ENCODE measurements around the gene NRIP1.

NRIP1 gene

DNA sequence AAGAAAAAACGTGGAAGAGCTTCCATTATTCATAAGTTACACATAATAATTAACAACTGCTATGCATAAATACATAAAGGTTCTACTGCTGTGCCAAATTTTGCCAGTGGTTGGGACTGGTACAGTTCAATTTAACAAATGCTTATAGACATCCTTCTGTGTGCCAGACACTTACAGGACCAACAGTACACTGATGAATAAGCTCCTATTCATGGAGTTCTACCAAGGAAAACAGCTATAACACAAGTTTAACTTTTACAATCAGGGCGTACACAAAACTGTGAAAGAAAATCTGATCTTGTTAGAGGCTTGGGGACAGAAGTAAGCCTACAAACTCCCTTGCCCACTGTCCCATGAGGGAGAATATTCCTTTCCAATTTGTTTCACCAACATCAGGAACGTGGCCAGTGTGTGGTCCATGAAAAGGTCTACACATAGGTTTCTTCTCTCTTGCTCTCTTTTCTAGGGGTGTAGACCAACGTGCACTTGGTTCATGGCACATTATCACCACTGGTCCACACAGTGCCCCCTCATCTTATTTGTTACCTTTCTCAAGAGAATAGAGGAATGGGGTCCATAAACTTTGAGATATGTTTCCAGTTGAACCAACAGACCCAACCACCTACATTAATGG, 10.1 kb downstream of the NRIP1 start:
- FAIRE-seq (no peak), DNase-seq (ENCODE audit: insufficient read length) (no peak)

DNA sequence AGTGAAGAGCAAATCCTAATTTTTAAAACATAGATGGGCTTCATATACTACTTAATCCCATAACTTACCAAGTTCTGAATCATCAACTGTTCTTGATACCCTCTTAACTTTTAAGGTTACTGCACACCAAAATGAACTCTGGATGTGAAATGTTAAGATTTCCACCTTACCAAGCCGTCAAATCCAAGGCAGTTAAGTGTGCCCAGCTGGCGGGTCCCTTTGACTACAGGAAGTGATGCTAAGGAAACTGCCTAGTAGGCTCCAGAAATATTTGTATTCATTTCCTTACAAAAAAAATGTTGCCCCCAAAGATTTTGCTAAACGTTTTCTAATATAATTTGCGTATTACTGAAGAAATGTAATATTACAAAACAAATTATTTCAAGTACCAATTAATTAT, 10.7 kb downstream of the NRIP1 start:
- TF ChIP-seq TAF1 (IDR thresholded peaks at IDR 0.05; ENCODE audit: borderline replicate concordance, low read depth, low read length): no peak
- TF ChIP-seq POLR2AphosphoS5 (IDR thresholded peaks at IDR 0.05; ENCODE audit: low read depth, low read length): no peak
- no peak for TF ChIP-seq POLR2A (IDR thresholded peaks at IDR 0.05; ENCODE audit: low read depth, low read length)
- DNase-seq (ENCODE audit: insufficient read length): no peak
- no peak for FAIRE-seq

More for the DNA sequence above, 10.1 kb downstream of the NRIP1 start:
- TF ChIP-seq TAF1 (IDR thresholded peaks at IDR 0.05; ENCODE audit: borderline replicate concordance, low read depth, low read length) (no peak), POLR2AphosphoS5 (IDR thresholded peaks at IDR 0.05; ENCODE audit: low read depth, low read length) (no peak), POLR2A (IDR thresholded peaks at IDR 0.05; ENCODE audit: low read depth, low read length) (no peak)

DNA sequence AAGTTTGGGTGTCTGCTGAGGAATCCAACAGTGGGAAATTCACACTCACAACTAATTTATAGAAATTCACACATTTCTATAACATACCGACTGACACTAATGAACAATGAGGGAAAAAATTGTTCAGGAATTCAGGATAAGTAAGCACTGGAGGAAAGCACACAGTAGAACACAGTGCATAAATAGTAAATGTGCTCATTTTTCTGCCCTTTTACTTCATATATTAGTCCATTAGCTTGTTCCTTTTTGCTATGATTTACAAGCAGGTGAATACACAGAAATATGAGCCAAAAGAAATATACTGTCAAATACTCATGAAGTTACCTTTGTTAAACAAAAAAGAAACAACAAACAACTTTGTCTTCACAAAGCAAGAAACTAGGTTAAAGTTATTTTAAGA, 11.3 kb downstream of the NRIP1 start:
- TF ChIP-seq TAF1 (IDR thresholded peaks at IDR 0.05; ENCODE audit: borderline replicate concordance, low read depth, low read length) (no peak), POLR2AphosphoS5 (IDR thresholded peaks at IDR 0.05; ENCODE audit: low read depth, low read length) (no peak), POLR2A (IDR thresholded peaks at IDR 0.05; ENCODE audit: low read depth, low read length) (no peak)
- DNase-seq (ENCODE audit: insufficient read length) (no peak), FAIRE-seq (no peak)

DNA sequence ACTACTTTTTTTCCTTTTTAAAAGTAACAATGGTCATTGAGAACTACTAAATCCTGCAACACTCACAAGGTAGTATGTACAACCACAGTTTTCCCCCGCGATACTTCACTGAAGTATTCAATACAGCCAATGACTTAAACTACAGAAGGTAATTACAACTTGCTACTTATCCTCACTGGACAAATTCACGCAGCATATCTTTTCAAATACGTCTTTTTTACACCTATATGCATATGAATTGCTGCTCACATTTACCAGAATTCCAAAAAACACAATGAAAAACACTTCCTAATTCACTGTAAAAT, 12.4 kb downstream of the NRIP1 start:
- no peak for FAIRE-seq
- TF ChIP-seq POLR2AphosphoS5 (IDR thresholded peaks at IDR 0.05; ENCODE audit: low read depth, low read length): no peak
- TF ChIP-seq POLR2A (IDR thresholded peaks at IDR 0.05; ENCODE audit: low read depth, low read length): no peak
- no peak for TF ChIP-seq TAF1 (IDR thresholded peaks at IDR 0.05; ENCODE audit: borderline replicate concordance, low read depth, low read length)
- no peak for DNase-seq (ENCODE audit: insufficient read length)

DNA sequence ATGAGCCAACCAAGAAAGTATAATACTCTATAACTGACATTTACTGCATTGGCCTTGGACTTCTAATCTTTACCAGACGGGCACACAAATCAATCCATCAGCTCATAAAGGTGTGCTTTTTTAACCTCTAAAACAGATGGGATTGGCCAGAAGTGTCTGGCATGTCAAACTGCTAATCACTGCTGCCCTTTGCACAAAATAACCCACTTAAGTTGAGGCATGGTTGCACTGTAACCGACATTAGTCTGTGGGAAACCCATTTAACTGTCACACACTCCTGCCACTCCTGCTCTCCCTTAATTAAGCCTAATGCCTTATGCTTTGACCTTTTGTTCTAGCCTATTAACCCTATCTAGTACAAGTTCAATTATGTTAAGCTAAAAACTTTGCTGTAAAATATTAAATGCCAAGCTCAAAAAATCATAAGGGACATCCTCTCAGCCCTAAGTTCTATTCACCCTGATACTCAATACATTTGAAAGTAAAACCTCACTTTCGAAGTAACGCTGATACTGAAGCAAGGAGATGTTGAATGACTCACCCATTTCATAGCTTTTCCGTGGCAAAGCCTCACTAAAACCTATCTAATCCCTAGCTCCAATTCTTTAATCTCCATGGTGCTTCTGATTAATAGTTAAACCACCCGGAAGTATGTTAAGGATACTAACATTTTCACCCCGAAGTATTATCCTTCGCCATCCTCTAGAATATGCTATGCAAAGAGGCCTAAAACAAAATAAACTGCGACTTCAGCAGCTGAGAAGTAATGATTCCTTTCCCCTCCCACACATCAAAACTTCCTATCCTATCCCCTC, 12.9 kb downstream of the NRIP1 start:
- TF ChIP-seq POLR2A (IDR thresholded peaks at IDR 0.05; ENCODE audit: low read depth, low read length): no peak
- TF ChIP-seq TAF1 (IDR thresholded peaks at IDR 0.05; ENCODE audit: borderline replicate concordance, low read depth, low read length): no peak
- no peak for TF ChIP-seq POLR2AphosphoS5 (IDR thresholded peaks at IDR 0.05; ENCODE audit: low read depth, low read length)
- DNase-seq (ENCODE audit: insufficient read length) (no peak), FAIRE-seq (peak; percentile 79)

DNA sequence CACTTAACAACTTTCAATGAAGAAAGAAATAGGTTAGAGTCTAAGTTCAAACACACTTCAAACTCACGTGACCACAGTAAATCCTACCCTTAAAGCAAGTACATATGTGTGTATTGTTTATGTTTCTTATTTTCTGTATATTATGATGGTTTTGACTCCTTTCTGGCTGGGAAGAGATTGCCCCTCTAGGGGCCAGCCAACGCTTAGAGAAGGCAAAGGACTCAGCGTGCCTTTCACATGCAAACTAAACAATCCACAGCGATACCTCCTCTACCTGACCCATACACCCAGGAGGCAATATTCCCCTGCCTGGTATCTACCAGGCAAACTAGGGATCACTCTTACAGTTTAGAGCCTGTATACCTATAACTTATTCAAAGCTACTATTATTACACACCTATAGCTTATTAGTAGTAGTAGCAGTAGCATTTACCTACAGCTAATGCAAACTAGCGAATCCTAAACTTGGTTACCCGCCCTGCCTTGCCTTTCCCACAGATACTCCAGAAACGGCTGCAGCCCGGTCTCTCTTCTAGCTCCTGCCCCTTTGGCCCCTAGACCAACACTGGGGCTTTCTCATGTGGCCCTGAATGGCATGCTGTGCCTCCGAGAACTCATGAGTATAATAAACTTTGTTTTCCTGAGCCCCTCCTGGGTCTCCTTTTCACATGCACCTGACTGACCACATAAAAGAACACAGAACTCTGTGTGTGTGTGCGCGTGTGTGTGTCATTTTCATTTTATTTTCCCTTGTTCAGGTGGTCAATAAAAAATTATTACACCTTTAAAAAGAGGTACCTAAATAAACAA, 14.0 kb downstream of the NRIP1 start:
- TF ChIP-seq POLR2AphosphoS5 (IDR thresholded peaks at IDR 0.05; ENCODE audit: low read depth, low read length) (no peak), TAF1 (IDR thresholded peaks at IDR 0.05; ENCODE audit: borderline replicate concordance, low read depth, low read length) (no peak), POLR2A (IDR thresholded peaks at IDR 0.05; ENCODE audit: low read depth, low read length) (no peak)
- DNase-seq (ENCODE audit: insufficient read length): no peak
- no peak for FAIRE-seq

DNA sequence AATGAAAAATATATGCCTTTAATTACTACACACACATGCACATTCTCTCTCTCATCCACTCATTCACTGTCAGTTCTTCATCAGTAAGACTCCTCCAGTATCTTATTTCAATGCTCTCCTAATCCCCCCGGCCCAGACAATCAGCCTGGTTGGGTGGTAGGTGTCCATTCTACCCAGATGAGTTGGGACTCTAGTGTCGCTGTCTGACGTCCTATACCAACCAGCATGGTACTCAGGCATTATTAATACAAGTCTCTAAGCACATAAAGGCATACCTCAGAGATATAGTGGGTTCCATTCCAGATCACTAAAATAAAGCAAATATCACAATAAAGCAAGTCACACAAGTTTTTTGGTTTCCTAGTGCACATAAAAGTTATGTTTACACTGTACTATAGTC, 19.8 kb downstream of the NRIP1 start:
- no peak for TF ChIP-seq TAF1 (IDR thresholded peaks at IDR 0.05; ENCODE audit: borderline replicate concordance, low read depth, low read length)
- TF ChIP-seq POLR2A (IDR thresholded peaks at IDR 0.05; ENCODE audit: low read depth, low read length): no peak
- no peak for TF ChIP-seq POLR2AphosphoS5 (IDR thresholded peaks at IDR 0.05; ENCODE audit: low read depth, low read length)
- peak; percentile 9 for FAIRE-seq

DNA sequence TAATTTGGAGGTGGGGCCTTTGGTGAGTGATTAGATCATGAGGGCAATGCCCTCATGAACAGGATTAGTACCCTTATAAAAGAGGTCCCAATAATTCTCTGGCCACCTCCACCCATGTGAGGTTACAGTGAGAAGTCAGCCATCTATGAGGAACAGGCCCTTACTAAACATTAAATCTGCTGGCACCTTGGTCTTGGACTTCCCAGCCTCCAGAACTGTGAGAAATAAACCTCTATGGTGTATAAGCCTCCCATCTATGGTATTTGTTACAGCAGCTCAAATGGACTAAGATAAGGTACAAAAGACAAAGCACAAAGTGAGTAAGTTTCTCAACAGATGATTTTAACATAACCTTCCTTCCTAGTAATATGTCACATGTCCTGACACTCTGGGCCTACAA, 22.3 kb downstream of the NRIP1 start:
- no peak for TF ChIP-seq POLR2A (IDR thresholded peaks at IDR 0.05; ENCODE audit: low read depth, low read length)
- no peak for TF ChIP-seq POLR2AphosphoS5 (IDR thresholded peaks at IDR 0.05; ENCODE audit: low read depth, low read length)
- TF ChIP-seq TAF1 (IDR thresholded peaks at IDR 0.05; ENCODE audit: borderline replicate concordance, low read depth, low read length): no peak
- DNase-seq (ENCODE audit: insufficient read length) (no peak), FAIRE-seq (no peak)

More for the DNA sequence above, 19.8 kb downstream of the NRIP1 start:
- DNase-seq (ENCODE audit: insufficient read length): no peak

DNA sequence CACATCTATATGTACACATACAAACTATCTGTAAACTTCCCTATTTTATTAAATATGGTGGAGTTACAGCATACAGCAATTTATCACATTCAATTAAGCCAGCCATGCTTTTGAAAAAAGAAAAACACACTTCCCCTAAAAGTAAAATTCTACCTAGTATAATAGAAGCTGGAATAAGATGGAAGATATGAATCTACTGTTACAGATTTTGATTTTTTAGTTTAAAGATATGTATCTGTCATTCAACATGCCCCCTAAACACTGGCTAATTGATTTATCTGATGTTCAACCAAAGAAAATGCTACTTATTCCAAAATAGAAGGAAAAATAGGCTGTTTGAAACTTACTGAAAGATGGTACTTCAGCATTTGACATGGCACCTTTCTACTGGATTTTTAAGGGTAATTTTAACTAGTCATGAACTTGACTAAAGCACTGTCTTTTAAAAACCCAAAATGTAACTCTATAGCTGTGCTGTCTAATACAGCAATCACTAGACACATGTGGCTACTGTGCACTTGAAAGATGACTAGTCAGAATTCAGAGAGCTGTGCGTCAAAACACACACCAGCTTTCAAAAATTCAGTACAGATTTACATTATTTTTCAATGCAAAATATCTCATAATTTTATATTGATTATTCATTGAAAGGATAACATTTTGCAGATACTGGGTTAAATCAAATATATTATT, 25.0 kb downstream of the NRIP1 start:
- DNase-seq (ENCODE audit: insufficient read length) (no peak), FAIRE-seq (peak; percentile 21)
- no peak for TF ChIP-seq TAF1 (IDR thresholded peaks at IDR 0.05; ENCODE audit: borderline replicate concordance, low read depth, low read length)
- TF ChIP-seq POLR2AphosphoS5 (IDR thresholded peaks at IDR 0.05; ENCODE audit: low read depth, low read length): no peak
- TF ChIP-seq POLR2A (IDR thresholded peaks at IDR 0.05; ENCODE audit: low read depth, low read length): no peak

DNA sequence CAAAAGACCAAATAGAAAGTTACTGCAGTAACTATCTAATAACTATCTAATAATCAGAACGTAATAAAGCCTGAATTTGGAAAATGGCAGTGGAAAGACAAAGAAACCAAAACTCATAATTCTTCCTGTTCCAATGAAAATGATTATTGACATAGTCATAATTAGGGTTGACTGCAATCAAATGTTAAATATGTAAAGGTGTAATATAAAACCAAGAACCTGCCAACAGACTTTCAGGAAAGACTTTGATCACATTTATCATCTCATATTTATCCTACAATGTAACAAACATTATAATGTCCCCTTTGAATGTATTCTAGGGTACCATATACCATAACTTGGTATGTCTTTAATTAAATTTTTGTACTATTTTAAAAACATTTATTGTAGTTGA, 26.9 kb downstream of the NRIP1 start:
- no peak for FAIRE-seq
- no peak for TF ChIP-seq POLR2A (IDR thresholded peaks at IDR 0.05; ENCODE audit: low read depth, low read length)
- no peak for TF ChIP-seq POLR2AphosphoS5 (IDR thresholded peaks at IDR 0.05; ENCODE audit: low read depth, low read length)
- TF ChIP-seq TAF1 (IDR thresholded peaks at IDR 0.05; ENCODE audit: borderline replicate concordance, low read depth, low read length): no peak

More for the DNA sequence above, 26.9 kb downstream of the NRIP1 start:
- DNase-seq (ENCODE audit: insufficient read length): no peak

Data from GM12892 (cell line).